GM12864 (cell line): Measurements from ENCODE around the gene ARMC9.

Experiments used
- DNase-seq: peaks from one replicate; pipeline ENCODE4 v3.0.0-alpha.2; 2011; ENCODE audit warnings: low read depth
- H3K4me3 ChIP-seq: 2 replicates; pipeline ENCODE4 v1.5.1; 2011; ENCODE audit warnings: mild to moderate bottlenecking, low read depth, low read length, control low read depth
- TF ChIP-seq, protein P1 (sequence below): IDR thresholded peaks from 2 replicates; pipeline ENCODE4 v1.5.1; 2011; ENCODE audit warnings: low read depth, mild to moderate bottlenecking, moderate library complexity, low read length, control low read depth, inconsistent platforms; ENCODE audit errors: missing control alignments

ARMC9 gene

DNA sequence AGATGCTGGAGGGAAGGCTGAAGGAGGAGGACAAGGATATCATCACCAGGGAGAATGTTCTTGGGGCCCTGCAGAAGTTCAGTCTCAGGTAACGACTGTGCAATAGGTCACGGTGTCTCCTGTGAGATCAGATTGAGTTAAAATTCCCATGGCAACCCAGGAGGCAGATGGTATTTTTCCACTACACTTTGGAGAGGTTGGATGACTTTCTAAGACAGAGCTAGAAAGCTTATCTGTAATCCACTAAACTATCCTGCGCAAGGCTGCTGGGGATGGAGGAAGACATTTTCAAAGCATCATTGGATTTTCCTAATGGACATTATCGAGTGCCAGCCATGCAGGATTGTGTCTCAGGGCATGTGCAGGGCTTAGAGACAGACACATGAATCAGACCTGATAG, 74.6 kb downstream of the ARMC9 start:
- DNase-seq, result no peak
- TF ChIP-seq, protein P1, sequence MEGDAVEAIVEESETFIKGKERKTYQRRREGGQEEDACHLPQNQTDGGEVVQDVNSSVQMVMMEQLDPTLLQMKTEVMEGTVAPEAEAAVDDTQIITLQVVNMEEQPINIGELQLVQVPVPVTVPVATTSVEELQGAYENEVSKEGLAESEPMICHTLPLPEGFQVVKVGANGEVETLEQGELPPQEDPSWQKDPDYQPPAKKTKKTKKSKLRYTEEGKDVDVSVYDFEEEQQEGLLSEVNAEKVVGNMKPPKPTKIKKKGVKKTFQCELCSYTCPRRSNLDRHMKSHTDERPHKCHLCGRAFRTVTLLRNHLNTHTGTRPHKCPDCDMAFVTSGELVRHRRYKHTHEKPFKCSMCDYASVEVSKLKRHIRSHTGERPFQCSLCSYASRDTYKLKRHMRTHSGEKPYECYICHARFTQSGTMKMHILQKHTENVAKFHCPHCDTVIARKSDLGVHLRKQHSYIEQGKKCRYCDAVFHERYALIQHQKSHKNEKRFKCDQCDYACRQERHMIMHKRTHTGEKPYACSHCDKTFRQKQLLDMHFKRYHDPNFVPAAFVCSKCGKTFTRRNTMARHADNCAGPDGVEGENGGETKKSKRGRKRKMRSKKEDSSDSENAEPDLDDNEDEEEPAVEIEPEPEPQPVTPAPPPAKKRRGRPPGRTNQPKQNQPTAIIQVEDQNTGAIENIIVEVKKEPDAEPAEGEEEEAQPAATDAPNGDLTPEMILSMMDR, result no peak
- H3K4me3 ChIP-seq, result no peak overlapping the region

DNA sequence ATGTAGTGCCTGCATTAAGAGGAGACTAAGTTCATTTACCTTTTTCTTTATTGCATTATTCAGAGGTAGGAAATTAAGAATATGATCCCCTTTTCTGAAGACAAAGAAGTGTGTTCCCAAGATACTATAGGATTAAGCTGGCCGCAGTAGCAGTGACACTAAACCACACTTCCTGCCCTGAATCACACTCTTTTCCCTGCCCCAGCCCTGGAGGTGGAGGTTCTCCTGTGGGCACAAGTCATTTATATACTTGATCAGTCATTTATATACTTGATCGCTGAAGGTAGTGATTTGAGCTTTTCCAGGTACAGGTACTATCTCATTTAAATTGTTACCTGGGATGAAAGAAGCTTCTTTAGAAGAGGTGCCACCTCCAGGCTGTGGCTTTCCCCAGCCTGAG, 78.6 kb downstream of the ARMC9 start:
- H3K4me3 ChIP-seq, result no peak overlapping the region
- no peak for DNase-seq
- TF ChIP-seq, protein P1, result no peak

DNA sequence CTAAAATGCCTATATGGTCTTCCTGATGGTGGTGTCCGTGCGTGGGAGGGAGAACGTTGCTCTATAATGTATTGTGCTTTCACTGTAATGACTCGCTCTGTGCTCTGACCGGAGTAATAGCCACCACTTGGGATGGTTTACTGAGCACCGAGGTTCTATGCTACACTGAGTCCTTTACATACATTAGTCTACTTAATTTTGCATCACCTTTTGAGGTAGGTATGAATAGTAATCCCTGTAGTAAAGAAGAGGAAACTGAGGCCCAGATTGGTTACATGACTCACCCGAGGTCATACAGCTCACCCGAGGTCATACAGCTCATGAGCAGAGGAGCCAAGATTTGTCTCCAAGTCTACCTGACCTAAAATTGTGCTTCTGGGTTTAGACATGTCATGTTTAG, 79.5 kb downstream of the ARMC9 start:
- no peak for DNase-seq
- TF ChIP-seq, protein P1, result no peak
- H3K4me3 ChIP-seq, result no peak overlapping the region

DNA sequence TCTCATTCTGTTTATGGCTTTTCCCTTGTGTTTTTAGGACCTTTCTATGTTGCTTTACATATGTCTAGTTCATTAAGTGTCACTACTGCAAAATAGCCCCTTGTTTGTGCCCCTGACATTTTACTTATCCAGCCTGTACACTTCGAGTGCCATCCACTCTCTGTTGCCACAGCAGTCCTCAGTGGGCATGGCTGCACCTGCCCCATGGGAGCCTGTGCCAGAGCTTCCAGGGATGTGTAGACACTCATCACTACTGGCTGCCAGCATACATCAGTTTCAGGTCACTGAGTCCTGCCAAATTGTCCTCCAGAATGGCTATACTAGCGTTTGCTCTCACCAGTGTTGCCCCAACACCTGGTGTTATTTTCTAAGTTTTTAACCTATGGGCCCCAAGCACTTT, 80.4 kb downstream of the ARMC9 start:
- TF ChIP-seq, protein P1, result no peak
- DNase-seq, result no peak
- no peak overlapping the region for H3K4me3 ChIP-seq

DNA sequence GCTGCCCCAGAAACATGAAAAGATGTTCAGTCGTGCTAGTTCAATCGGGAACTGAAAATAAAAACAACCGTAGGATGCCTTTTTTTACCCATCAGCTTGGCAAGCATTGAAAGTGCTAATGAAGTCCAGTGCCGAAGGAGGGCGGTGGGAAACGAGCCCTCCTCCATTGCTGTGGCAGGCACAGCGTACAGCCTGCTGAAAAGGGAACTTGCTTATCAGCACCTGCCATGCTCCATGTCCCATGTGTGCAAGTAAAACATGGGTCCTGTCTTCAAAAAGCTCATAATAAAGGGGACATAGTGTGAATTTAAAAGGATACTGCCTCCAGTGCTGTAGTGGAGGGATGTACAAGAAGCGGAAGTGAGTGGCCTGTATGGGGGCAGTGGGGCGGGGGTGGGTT, 82.4 kb downstream of the ARMC9 start:
- H3K4me3 ChIP-seq, result no peak overlapping the region
- TF ChIP-seq, protein P1, result no peak
- DNase-seq, result no peak

DNA sequence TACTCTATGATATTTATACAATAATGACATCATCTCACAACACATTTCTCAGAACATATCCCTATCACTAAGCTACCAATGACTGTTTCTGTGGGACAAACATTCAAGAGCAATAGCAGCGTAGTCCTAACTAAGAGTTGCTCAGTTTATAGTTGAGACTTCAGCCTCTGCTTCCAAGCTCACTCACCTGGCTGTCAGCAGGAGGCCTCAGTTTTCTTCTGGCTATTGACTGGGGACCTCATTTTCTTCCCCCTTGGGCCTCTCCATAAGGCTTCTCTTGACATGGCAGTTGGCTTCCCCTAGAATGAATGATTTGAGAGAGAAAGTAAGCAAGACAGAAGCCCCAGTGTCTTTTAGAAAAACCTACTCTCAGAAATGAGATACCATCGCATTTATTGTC, 85.9 kb downstream of the ARMC9 start:
- no peak for DNase-seq
- no peak overlapping the region for H3K4me3 ChIP-seq
- TF ChIP-seq, protein P1, result no peak

DNA sequence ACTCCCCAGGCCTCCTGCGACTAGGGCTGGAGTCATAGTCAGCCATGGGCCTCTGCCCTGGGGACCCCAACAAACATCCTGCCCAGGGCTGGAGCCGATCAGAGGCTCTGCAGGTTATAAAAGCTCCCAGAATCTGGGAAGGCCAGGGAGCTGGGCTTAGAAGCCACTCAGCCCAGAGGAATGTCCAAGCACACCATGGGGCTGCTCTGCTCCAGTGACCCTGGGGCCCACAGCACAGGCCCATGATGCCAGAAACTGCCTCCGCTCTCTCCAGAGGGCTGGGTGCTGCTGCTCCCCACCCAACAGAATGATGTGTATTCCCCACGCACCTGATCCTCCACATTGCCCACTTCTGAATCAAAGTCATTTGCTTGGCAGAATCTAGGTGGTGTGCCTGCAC, 88.5 kb downstream of the ARMC9 start:
- no peak for DNase-seq
- TF ChIP-seq, protein P1, result no peak
- H3K4me3 ChIP-seq, result no peak overlapping the region
